Smooth muscle cell (in vitro differentiated cells): ENCODE measurements around the gene DAZAP1. TPM values are rescaled to one million over a fixed set of nuclear protein-coding genes. Genes with fewer than 3 reads are reported as not detected.

ENCODE experiments used
- DNase-seq: peaks from one replicate; lab custom pipeline; 2025; ENCODE audit not compliant: unreplicated experiment; lab: John Stamatoyannopoulos, UW
- H2AFZ ChIP-seq: fragments of 200-600 bp; sonication (generic); 2 replicates; pipeline ENCODE4 v1.6.0; 2016; ENCODE audit warnings: antibody characterized with exemption, low read depth, mild to moderate bottlenecking
- H3F3A ChIP-seq: fragments of 200-600 bp; sonication (generic); 2 replicates; pipeline ENCODE4 v1.6.0; 2017; ENCODE audit warnings: antibody characterized with exemption, low read depth
- H3K27ac ChIP-seq: fragments of 200-600 bp; sonication (generic); 2 replicates; pipeline ENCODE4 v1.5.1; 2016; ENCODE audit warnings: low read depth, mild to moderate bottlenecking
- H3K27me3 ChIP-seq: fragments of 200-600 bp; sonication (generic); 2 replicates; pipeline ENCODE4 v1.6.1; 2016; ENCODE audit warnings: low read depth, mild to moderate bottlenecking
- H3K36me3 ChIP-seq: fragments of 200-600 bp; sonication (generic); 2 replicates; pipeline ENCODE4 v1.5.1; 2016; ENCODE audit warnings: low read depth
- H3K4me1 ChIP-seq: fragments of 200-600 bp; sonication (generic); 2 replicates; pipeline ENCODE4 v1.5.1; 2016; ENCODE audit warnings: low read depth
- H3K4me2 ChIP-seq: fragments of 200-600 bp; sonication (generic); 2 replicates; pipeline ENCODE4 v1.6.0; 2016; ENCODE audit warnings: mild to moderate bottlenecking
- H3K4me3 ChIP-seq: fragments of 200-600 bp; sonication (generic); 2 replicates; pipeline ENCODE4 v1.5.1; 2016; ENCODE audit warnings: mild to moderate bottlenecking
- H3K79me2 ChIP-seq: fragments of 200-600 bp; sonication (generic); 2 replicates; pipeline ENCODE4 v1.6.0; 2016; ENCODE audit warnings: low read depth, mild to moderate bottlenecking
- H3K9ac ChIP-seq: fragments of 200-600 bp; sonication (generic); 2 replicates; pipeline ENCODE4 v1.6.0; 2016; ENCODE audit warnings: low read depth
- H3K9me3 ChIP-seq: fragments of 200-600 bp; sonication (generic); replicated peaks from 2 replicates; pipeline ENCODE4 v1.5.1; 2016; ENCODE audit warnings: low read depth
- H4K20me1 ChIP-seq: fragments of 200-600 bp; sonication (generic); 2 replicates; pipeline ENCODE4 v1.6.0; 2016; ENCODE audit warnings: low read depth
- WGBS: methylation state at CpG from one replicate; pipeline ENCODE4 v1.1.7; 2016; ENCODE audit warnings: low lambda C conversion rate; 5-methylcytosine and 5-hydroxymethylcytosine counted together
- polyA plus RNA-seq: library from polyadenylated mRNA; unstranded; fragments of >200 nt; fragmentation: Nextera tagmentation; extraction: Ambion mirVana; gene quantifications from 2 replicates; pipeline ENCODE4 v1.2.1, GENCODE V29; 2016
- total RNA-seq: library from RNA; depleted of rRNA; stranded (reverse); fragments of >200 nt; gene quantifications from 2 replicates; pipeline ENCODE4 v1.2.3, GENCODE V29; 2014
- TF ChIP-seq, protein P1 (sequence below): fragments of 200-600 bp; sonication (generic); IDR thresholded peaks from 2 replicates; pipeline ENCODE4 v1.5.1; 2017; ENCODE audit warnings: borderline replicate concordance, mild to moderate bottlenecking, antibody characterized with exemption; ENCODE audit not compliant: insufficient read depth, poor library complexity, severe bottlenecking

DAZAP1 gene
- total and polyA plus RNA-seq, 2 experiments from 2014 or later, result 35.5 to 41.7 TPM

- TF ChIP-seq, protein P1, sequence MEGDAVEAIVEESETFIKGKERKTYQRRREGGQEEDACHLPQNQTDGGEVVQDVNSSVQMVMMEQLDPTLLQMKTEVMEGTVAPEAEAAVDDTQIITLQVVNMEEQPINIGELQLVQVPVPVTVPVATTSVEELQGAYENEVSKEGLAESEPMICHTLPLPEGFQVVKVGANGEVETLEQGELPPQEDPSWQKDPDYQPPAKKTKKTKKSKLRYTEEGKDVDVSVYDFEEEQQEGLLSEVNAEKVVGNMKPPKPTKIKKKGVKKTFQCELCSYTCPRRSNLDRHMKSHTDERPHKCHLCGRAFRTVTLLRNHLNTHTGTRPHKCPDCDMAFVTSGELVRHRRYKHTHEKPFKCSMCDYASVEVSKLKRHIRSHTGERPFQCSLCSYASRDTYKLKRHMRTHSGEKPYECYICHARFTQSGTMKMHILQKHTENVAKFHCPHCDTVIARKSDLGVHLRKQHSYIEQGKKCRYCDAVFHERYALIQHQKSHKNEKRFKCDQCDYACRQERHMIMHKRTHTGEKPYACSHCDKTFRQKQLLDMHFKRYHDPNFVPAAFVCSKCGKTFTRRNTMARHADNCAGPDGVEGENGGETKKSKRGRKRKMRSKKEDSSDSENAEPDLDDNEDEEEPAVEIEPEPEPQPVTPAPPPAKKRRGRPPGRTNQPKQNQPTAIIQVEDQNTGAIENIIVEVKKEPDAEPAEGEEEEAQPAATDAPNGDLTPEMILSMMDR, result no peak
- WGBS, result 94% methylated on average over 15 of the region's 15 CpGs
- peaks cover 18% of the 10 kb centered on the region for H3F3A ChIP-seq
- no peak overlapping the region for H3K4me2 ChIP-seq
- no peak for DNase-seq
- H3K9me3 ChIP-seq, result no peaks in the 10 kb centered on the region
- peaks cover 15% of the 10 kb centered on the region for H3K4me1 ChIP-seq
- H3K4me3 ChIP-seq, result no peak overlapping the region
- no peaks in the 10 kb centered on the region for H3K36me3 ChIP-seq
- H3K27ac ChIP-seq, result no peak overlapping the region
- no peak overlapping the region for H2AFZ ChIP-seq
- no peak overlapping the region for H3K9ac ChIP-seq
- peaks cover 91% of the 10 kb centered on the region for H4K20me1 ChIP-seq
- H3K79me2 ChIP-seq, result peaks cover 78% of the 10 kb centered on the region
- no peaks in the 10 kb centered on the region for H3K27me3 ChIP-seq
Measured at GRCh38 chr19:1420590-1420989, 13.2 kb downstream of the DAZAP1 start.

DNA sequence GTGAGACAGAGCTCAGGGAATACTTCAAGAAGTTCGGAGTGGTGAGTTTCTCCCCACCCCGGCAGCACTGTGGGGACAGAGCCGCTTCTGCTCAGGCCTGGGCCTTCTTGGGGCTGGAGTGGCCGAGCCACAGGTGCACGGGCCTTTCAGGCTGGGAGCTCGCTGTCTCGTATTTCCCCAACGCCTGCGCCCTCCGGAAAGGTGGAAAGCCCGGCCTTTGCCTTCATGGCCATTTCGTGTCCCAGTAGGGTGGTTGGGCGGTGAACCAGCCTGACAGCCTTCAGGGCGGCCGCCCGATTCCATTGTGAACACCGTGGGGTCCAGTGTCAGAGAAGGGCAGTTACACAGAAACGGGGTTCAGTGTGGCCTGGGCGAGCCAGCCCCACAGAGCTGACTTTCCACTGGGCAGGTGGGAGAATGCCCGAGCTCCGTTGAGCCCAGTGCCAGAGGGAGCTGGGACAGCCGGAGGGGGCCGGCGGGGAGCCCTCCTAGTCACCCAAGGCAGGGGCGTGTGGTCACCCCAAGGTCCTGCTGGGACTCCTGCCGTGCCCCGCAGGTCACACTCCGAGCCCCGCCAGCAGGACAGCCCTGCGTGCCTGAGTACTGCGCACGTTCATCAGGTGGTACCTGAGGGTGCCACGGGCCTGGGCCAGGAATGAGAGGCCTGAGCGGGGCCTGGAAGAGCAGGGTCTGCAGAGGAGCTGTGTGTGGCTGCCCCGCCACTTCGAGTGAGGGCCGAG, 14.0 kb downstream of the DAZAP1 start:
- TF ChIP-seq, protein P1, result no peak
- 97% methylated on average over 37 of the region's 37 CpGs for WGBS
- Histone ChIP-seq H3K79me2 (peaks cover 81% of the 10 kb centered on the region), H3K27me3 (no peaks in the 10 kb centered on the region), H3K27ac (no peak overlapping the region), H3K4me2 (no peak overlapping the region), H3K9ac (no peak overlapping the region), H3K9me3 (no peaks in the 10 kb centered on the region), H2AFZ (no peak overlapping the region), H3K36me3 (no peaks in the 10 kb centered on the region), H3F3A (peaks cover 11% of the 10 kb centered on the region), H3K4me1 (peaks cover 7% of the 10 kb centered on the region), H4K20me1 (peaks cover 91% of the 10 kb centered on the region), H3K4me3 (no peak overlapping the region)
- no peak for DNase-seq

- Histone ChIP-seq H4K20me1 (peaks cover 91% of the 10 kb centered on the region), H3K27ac (no peak overlapping the region), H2AFZ (no peak overlapping the region), H3K79me2 (peaks cover 76% of the 10 kb centered on the region), H3K4me3 (no peak overlapping the region), H3F3A (peaks cover 6% of the 10 kb centered on the region), H3K4me2 (no peak overlapping the region), H3K4me1 (peaks cover 2% of the 10 kb centered on the region), H3K27me3 (no peaks in the 10 kb centered on the region), H3K9me3 (no peaks in the 10 kb centered on the region), H3K36me3 (no peaks in the 10 kb centered on the region), H3K9ac (no peak overlapping the region)
- TF ChIP-seq, protein P1, result no peak
- WGBS, result 88% methylated on average over 22 of the region's 22 CpGs
- no peak for DNase-seq
Measured at GRCh38 chr19:1421958-1422305, 14.5 kb downstream of the DAZAP1 start.

GRCh38 chr19:1422360-1422759, 15.0 kb downstream of the DAZAP1 start:
- no peak for DNase-seq
- H3K4me2 ChIP-seq, result no peak overlapping the region
- peaks cover 71% of the 10 kb centered on the region for H3K79me2 ChIP-seq
- 83% methylated on average over 16 of the region's 16 CpGs for WGBS
- no peaks in the 10 kb centered on the region for H3K4me1 ChIP-seq
- H3K4me3 ChIP-seq, result no peak overlapping the region
- no peaks in the 10 kb centered on the region for H3K9me3 ChIP-seq
- TF ChIP-seq, protein P1, result no peak
- H3K27me3 ChIP-seq, result no peaks in the 10 kb centered on the region
- H3F3A ChIP-seq, result peaks cover 4% of the 10 kb centered on the region
- H4K20me1 ChIP-seq, result peaks cover 91% of the 10 kb centered on the region
- no peaks in the 10 kb centered on the region for H3K36me3 ChIP-seq
- H3K9ac ChIP-seq, result no peak overlapping the region
- no peak overlapping the region for H3K27ac ChIP-seq
- no peak overlapping the region for H2AFZ ChIP-seq
